Nephron (organoid): ENCODE measurements around the gene ADCY10.

ENCODE experiments used
- H3K27ac Mint-ChIP-seq, 3 experiments: 2 replicates each; pipeline ENCODE4 v1.8.0; 2020; ENCODE audit warnings: mixed read lengths in 3 of 3, mild to moderate bottlenecking in 2 of 3, moderate library complexity in 1 of 3
- H3K27me3 Mint-ChIP-seq: 2 replicates; pipeline ENCODE4 v1.8.0; 2021; ENCODE audit warnings: low read depth, mild to moderate bottlenecking, moderate library complexity, mixed read lengths
- H3K36me3 Mint-ChIP-seq: 2 replicates; pipeline ENCODE4 v1.8.0; 2020; ENCODE audit warnings: low read depth, mixed read lengths
- H3K4me1 Mint-ChIP-seq: 2 replicates; pipeline ENCODE4 v1.8.0; 2020; ENCODE audit warnings: mixed read lengths
- H3K4me3 Mint-ChIP-seq, 3 experiments: 2 replicates each; pipeline ENCODE4 v1.8.0; 2020; ENCODE audit warnings: mild to moderate bottlenecking in 3 of 3, mixed read lengths in 3 of 3, moderate library complexity in 2 of 3
- H3K9me3 Mint-ChIP-seq: 2 replicates; pipeline ENCODE4 v1.8.0; 2020; ENCODE audit warnings: mixed read lengths
- CTCF ChIP-seq, 3 experiments: fragments of 200-600 bp; sonication (generic); IDR thresholded peaks; one replicate each; pipeline ENCODE4 v1.5.0; 2021; ENCODE audit warnings: antibody characterized with exemption in 3 of 3; ENCODE audit not compliant: unreplicated experiment in 3 of 3

ADCY10 gene

GRCh38 chr1:167856711-167857418, 57.1 kb downstream of the ADCY10 start:
- Mint-ChIP-seq H3K4me1 (no peaks in the 10 kb centered on the region), H3K27ac (no peak overlapping the region), H3K9me3 (no peaks in the 10 kb centered on the region), H3K4me3 (no peak overlapping the region), H3K36me3 (no peaks in the 10 kb centered on the region), H3K27me3 (peaks cover 6% of the 10 kb centered on the region)
- TF ChIP-seq CTCF (IDR thresholded peaks at IDR 0.05; ENCODE audit: unreplicated experiment in 3 of 3): no peak

GRCh38 chr1:167854184-167854583, 59.8 kb downstream of the ADCY10 start:
- no peaks in the 10 kb centered on the region for H3K9me3 Mint-ChIP-seq
- H3K4me1 Mint-ChIP-seq: no peaks in the 10 kb centered on the region
- H3K36me3 Mint-ChIP-seq: no peaks in the 10 kb centered on the region
- H3K27ac Mint-ChIP-seq: no peak overlapping the region
- no peak for TF ChIP-seq CTCF (IDR thresholded peaks at IDR 0.05; ENCODE audit: unreplicated experiment in 3 of 3)
- peaks cover 6% of the 10 kb centered on the region for H3K27me3 Mint-ChIP-seq
- H3K4me3 Mint-ChIP-seq: no peak overlapping the region

GRCh38 chr1:167849666-167850065, 64.3 kb downstream of the ADCY10 start:
- Mint-ChIP-seq H3K4me3 (no peak overlapping the region), H3K9me3 (no peaks in the 10 kb centered on the region), H3K4me1 (no peaks in the 10 kb centered on the region), H3K27me3 (no peaks in the 10 kb centered on the region), H3K36me3 (no peaks in the 10 kb centered on the region), H3K27ac (peak overlapping the region; percentile 19 to 49 (median 20))
- no peak for TF ChIP-seq CTCF (IDR thresholded peaks at IDR 0.05; ENCODE audit: unreplicated experiment in 3 of 3)

- Mint-ChIP-seq H3K4me1 (no peaks in the 10 kb centered on the region), H3K27ac (no peak overlapping the region), H3K9me3 (no peaks in the 10 kb centered on the region), H3K27me3 (no peaks in the 10 kb centered on the region), H3K4me3 (no peak overlapping the region), H3K36me3 (no peaks in the 10 kb centered on the region)
- no peak for TF ChIP-seq CTCF (IDR thresholded peaks at IDR 0.05; ENCODE audit: unreplicated experiment in 3 of 3)
These were observed 71.1 kb downstream of the ADCY10 start for GRCh38 chr1:167842872-167843271.

GRCh38 chr1:167841530-167841929, 72.4 kb downstream of the ADCY10 start:
- Mint-ChIP-seq H3K9me3 (no peaks in the 10 kb centered on the region), H3K27ac (no peak overlapping the region), H3K4me3 (no peak overlapping the region), H3K4me1 (no peaks in the 10 kb centered on the region), H3K36me3 (no peaks in the 10 kb centered on the region), H3K27me3 (no peaks in the 10 kb centered on the region)
- no peak for TF ChIP-seq CTCF (IDR thresholded peaks at IDR 0.05; ENCODE audit: unreplicated experiment in 3 of 3)

GRCh38 chr1:167839009-167839408, 74.9 kb downstream of the ADCY10 start:
- H3K4me3 Mint-ChIP-seq: no peak overlapping the region
- no peaks in the 10 kb centered on the region for H3K36me3 Mint-ChIP-seq
- H3K27me3 Mint-ChIP-seq: no peaks in the 10 kb centered on the region
- H3K27ac Mint-ChIP-seq: no peak overlapping the region
- no peak for TF ChIP-seq CTCF (IDR thresholded peaks at IDR 0.05; ENCODE audit: unreplicated experiment in 3 of 3)
- H3K4me1 Mint-ChIP-seq: no peaks in the 10 kb centered on the region
- no peaks in the 10 kb centered on the region for H3K9me3 Mint-ChIP-seq
